PFSK-1 (cell line): ENCODE measurements around the gene GARIN5B.

Experiments
- FOXP2 ChIP-seq: optimal IDR thresholded peaks from 2 replicates; pipeline ENCODE3; 2011; ENCODE audit warnings: borderline replicate concordance, control low read depth, inconsistent platforms; ENCODE audit not compliant: insufficient read depth; ENCODE audit errors: extremely low read length, extremely low read depth
- POLR2AphosphoS5 ChIP-seq: IDR thresholded peaks from 2 replicates; pipeline ENCODE4 v1.6.1; 2012; ENCODE audit warnings: low read depth, mild to moderate bottlenecking, control low read depth, low read length, moderate library complexity
- SIN3A ChIP-seq: IDR thresholded peaks from 2 replicates; pipeline ENCODE4 v1.6.1; 2012; ENCODE audit warnings: mild to moderate bottlenecking, low read length, moderate library complexity, borderline replicate concordance; ENCODE audit not compliant: insufficient read depth
- TAF1 ChIP-seq: IDR thresholded peaks from 2 replicates; pipeline ENCODE4 v1.6.1; 2012; ENCODE audit warnings: low read length, control low read depth, borderline replicate concordance; ENCODE audit not compliant: insufficient read depth
- TF ChIP-seq, protein P1 (sequence below), 2 experiments: IDR thresholded peaks; 2 replicates each; pipeline versions ENCODE4 v1.6.1 to v1.8.0; 2011 to 2012; ENCODE audit warnings: low read depth in 2 of 2, low read length in 2 of 2, control low read depth in 1 of 2, inconsistent platforms in 1 of 2, mild to moderate bottlenecking in 1 of 2, moderate library complexity in 1 of 2; ENCODE audit not compliant: insufficient read depth in 1 of 2

- TF ChIP-seq POLR2AphosphoS5 (no peak), SIN3A (no peak), FOXP2 (no peak), TAF1 (no peak)
- TF ChIP-seq, protein P1, sequence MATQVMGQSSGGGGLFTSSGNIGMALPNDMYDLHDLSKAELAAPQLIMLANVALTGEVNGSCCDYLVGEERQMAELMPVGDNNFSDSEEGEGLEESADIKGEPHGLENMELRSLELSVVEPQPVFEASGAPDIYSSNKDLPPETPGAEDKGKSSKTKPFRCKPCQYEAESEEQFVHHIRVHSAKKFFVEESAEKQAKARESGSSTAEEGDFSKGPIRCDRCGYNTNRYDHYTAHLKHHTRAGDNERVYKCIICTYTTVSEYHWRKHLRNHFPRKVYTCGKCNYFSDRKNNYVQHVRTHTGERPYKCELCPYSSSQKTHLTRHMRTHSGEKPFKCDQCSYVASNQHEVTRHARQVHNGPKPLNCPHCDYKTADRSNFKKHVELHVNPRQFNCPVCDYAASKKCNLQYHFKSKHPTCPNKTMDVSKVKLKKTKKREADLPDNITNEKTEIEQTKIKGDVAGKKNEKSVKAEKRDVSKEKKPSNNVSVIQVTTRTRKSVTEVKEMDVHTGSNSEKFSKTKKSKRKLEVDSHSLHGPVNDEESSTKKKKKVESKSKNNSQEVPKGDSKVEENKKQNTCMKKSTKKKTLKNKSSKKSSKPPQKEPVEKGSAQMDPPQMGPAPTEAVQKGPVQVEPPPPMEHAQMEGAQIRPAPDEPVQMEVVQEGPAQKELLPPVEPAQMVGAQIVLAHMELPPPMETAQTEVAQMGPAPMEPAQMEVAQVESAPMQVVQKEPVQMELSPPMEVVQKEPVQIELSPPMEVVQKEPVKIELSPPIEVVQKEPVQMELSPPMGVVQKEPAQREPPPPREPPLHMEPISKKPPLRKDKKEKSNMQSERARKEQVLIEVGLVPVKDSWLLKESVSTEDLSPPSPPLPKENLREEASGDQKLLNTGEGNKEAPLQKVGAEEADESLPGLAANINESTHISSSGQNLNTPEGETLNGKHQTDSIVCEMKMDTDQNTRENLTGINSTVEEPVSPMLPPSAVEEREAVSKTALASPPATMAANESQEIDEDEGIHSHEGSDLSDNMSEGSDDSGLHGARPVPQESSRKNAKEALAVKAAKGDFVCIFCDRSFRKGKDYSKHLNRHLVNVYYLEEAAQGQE (IDR thresholded peaks at IDR 0.05; ENCODE audit: insufficient read depth in 1 of 2, low read depth in 2 of 2, low read length in 2 of 2), result no peak
Observed at GRCh38 chr19:55352040-55352439, 11.0 kb downstream of the GARIN5B start.
